GM10266 (cell line): ENCODE results near the gene SYNJ2.

Experiments
- DNase-seq: peaks from one replicate; pipeline ENCODE4 v3.0.0; 2012; ENCODE audit errors: extremely low spot score
- TF ChIP-seq, protein P1 (sequence below): IDR thresholded peaks from 2 replicates; pipeline ENCODE4 v1.5.1; 2012; ENCODE audit warnings: mild to moderate bottlenecking, low read depth; ENCODE audit not compliant: control insufficient read depth, insufficient read depth; ENCODE audit errors: missing control alignments

Gene SYNJ2

GRCh38 chr6:158006331-158006730 is 24.7 kb downstream of the SYNJ2 start:
- TF ChIP-seq, protein P1, sequence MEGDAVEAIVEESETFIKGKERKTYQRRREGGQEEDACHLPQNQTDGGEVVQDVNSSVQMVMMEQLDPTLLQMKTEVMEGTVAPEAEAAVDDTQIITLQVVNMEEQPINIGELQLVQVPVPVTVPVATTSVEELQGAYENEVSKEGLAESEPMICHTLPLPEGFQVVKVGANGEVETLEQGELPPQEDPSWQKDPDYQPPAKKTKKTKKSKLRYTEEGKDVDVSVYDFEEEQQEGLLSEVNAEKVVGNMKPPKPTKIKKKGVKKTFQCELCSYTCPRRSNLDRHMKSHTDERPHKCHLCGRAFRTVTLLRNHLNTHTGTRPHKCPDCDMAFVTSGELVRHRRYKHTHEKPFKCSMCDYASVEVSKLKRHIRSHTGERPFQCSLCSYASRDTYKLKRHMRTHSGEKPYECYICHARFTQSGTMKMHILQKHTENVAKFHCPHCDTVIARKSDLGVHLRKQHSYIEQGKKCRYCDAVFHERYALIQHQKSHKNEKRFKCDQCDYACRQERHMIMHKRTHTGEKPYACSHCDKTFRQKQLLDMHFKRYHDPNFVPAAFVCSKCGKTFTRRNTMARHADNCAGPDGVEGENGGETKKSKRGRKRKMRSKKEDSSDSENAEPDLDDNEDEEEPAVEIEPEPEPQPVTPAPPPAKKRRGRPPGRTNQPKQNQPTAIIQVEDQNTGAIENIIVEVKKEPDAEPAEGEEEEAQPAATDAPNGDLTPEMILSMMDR: no peak
- DNase-seq: no peak

- TF ChIP-seq, protein P1: no peak
- no peak for DNase-seq
Measured at GRCh38 chr6:158006821-158007570, 25.3 kb downstream of the SYNJ2 start.

GRCh38 chr6:158008864-158009113 is 27.1 kb downstream of the SYNJ2 start:
- TF ChIP-seq, protein P1: no peak
- no peak for DNase-seq

- no peak for DNase-seq
- TF ChIP-seq, protein P1: no peak
Measured at GRCh38 chr6:158009114-158009891, 27.6 kb downstream of the SYNJ2 start.

DNA sequence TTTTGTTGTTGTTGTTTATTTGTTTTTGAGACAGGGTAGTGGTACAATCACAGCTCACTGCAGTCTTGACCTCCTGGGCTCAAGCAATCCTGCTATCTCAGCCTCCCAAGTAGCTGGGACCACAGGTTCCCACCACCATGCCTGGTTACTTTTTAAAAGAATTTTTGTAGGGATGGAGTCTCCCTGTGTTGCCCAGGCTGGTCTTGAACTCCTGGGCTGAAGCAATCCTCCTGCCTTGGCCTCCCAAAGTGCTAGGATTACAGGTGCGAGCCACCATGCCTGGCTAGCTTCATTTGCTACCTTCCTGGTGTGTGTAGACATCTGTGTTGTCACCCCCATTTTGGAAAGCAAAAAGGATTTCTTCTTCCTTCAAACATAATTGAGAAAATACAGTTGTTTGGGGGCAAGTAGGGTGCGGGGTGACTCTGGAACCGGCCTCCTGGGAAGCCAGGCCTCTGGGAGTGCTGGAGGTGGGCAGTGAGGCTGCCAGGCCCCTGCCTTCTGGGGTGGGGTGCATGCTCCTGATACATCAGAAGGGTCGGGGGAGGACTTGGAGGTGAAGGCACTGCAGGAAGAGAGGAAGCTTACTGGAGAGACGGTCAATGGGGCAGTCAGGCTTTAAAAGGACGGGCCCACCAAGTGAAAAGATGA is 28.4 kb downstream of the SYNJ2 start:
- no peak for DNase-seq
- TF ChIP-seq, protein P1: no peak

GRCh38 chr6:158010591-158011477 is 29.2 kb downstream of the SYNJ2 start:
- DNase-seq: no peak
- TF ChIP-seq, protein P1: no peak
